ENCODE results near the gene ARPP19.
A peak's percentile ranks its signal among the peaks of the same experiment; 100 is the strongest.
"Not testable (repeated sequence)": the region's sequence is repeated elsewhere in the genome, so short reads cannot be mapped to it uniquely, and the experiment has no call there.

Gene ARPP19

DNA sequence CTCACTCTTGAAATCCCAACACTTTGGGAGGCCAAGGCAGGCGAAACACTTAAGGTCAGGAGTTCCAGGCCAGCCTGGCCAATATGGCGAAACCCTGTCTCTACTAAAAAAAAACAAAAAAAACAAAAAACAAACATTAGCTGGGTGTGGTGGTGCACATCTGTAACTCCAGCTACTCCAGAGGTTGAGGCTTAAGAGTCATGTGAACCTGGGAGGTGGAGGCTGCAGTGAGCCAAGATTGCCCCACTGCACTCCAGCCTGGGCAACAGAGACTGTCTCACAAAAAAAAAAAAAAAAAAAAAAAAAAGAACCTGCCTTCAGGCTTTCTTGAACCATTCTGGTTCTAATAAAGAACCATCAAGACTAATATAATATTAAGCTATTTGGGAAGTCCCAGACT, 16.5 kb downstream of the ARPP19 start:
- no peak for DNase-seq

DNA sequence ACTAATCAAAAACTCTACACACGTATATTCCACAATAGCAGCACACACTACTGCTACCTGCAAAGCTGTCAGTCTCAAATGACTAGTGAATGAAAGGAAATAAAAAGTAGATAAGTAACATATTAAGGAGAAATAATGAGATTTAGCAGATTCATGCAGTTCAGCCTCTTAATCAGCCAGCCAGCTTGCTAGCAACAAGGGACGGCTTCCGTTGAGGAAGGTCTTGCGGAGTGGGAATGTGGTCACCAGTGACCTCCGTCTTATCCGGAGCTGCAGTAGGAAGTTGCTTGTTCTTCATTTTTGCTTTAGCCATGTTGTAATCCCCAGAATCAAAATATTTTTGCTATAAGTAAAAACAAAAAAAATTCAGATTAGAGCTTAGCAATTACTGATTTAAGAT, 17.1 kb downstream of the ARPP19 start:
- no peak for DNase-seq

DNA sequence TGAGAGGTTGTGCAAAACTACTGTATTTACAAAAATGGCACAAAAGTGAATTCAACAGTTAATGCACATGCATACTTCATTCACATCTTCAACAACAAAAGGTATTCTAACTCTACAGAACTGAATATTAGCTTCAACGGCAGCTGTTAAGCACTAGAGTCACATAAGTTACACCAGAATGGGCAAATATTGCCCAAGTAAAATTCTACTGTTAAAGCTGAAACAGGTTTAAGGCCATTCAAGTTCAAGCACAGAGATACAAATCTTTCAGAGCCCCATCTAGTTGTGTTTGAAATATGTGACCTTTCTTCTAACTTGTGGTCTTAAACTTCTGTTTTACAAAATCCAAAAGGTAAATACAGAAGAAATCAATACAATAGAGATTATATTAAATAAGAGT, 17.6 kb downstream of the ARPP19 start:
- DNase-seq, result not testable (repeated sequence)

DNA sequence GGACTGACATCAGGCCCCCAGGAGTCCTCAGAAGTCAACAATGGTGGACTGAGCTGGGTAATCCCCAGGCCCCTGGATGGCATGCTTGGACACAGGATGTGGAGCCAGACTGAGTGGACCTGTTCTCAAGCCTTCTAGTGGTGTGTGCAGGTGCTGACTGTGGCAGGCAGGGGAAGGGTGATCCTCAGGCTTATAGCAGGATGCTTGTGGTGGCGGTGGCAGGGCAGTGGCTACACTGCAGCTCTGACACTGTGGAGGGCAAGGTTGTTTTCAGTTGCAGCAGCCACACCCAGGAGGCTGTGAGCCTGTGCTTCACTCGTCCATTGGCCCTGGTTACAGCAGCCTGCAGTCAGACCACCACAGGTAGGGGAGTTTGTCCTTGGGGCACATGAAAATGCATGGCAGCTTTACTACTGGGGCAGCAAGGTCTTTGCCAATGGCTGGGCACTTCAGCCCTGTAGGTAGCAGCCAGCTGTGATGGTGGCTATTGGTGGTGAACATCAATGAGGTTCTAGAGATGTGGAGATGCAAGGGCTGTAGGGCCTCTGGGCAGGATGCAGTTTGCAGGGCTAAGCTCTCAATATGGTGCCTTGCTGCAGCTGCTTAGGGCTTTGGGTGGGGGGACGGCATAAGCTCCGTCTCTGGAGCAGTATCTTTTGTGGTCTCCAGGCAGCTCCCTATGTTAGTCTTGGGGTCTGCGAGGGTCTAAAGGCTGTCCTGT, 22.6 kb downstream of the ARPP19 start:
- no peak for DNase-seq

DNA sequence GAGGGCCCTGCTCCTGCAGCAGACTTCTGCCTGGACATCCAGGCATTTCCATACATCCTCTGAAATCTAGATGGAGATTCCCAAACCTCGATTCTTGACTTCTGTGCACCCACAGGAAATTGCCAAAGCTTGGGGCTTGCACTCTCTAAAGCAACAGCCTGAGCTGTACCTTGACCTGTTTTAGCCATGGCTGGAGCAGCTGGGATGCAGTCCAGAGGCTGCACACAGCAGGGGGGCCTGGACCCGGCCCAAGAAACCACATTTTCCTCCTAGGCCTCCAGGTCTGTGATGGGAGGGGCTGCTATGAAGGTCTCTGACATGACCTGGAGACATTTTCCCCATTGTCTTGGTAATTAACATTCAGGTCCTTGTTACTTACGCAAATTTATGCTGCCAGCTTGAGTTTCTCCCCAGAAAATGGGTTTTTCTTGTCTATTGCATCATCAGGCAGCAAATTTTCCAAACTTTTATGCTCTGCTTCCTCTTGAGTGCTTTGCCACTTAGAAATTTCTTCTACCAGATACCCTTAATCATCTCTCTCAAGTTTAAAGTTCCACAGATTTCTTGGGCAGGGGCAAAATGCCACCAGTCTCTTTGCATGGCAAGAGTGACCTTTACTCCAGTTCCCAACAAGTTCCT, 28.3 kb downstream of the ARPP19 start:
- DNase-seq, result no peak

DNA sequence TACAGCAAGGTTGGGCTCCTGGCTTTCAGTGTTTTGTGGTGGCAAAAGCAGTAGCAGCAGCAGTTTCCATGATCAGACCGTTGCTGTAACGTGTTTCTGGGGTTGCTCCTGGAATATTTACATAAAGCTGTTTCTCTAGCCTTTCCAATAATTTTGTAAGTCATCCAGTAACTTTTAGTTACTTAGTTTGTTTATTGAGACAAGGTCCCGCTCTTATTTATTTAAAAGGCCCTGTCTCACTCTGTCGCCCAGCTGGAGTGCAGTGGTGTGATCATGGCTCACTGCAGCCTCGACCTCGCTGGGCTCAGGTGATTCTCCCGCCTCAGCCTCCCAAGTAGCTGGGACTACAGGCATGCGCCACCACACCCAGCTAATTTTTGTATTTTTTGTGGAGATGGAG, 31.4 kb downstream of the ARPP19 start:
- DNase-seq, result no peak

DNA sequence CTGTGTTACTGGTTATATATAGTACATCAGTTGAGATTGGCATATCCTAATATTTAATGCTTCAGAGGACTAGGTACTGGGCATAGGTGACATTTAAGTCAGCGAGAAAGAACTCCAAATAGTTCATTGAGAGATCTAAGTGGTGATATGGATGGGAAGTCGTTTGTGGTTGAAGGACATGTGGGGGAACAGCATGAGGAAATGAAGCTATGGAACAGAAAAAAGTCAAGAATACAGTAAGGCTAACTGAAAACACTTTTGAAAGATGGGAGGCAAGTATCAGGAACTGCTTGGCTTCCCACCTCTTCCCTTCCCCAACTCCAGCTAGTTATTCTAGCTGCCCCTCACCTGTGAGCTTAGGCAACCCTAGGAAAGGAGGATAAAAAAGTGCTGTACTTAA, 36.4 kb downstream of the ARPP19 start:
- no peak for DNase-seq

DNA sequence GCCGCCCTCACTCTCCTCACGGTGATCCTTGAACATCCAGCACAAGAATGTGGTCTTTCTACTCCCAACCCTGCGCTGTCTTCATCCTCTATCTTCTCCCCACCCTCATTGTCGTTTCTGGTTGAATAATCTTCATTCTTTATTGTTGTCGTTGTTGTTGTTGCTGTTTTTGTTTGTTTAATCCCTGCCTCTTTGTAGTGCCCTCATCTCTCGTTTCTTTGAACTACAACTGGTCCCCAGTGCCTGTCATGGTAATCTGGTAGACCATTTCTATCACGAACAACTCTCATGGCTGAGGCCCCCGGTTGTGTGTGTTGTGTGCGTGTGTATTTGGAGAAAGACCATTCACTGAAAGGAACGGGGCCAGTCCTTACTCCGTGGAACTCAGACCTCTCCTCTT, 38.9 kb downstream of the ARPP19 start:
- no peak for DNase-seq

DNA sequence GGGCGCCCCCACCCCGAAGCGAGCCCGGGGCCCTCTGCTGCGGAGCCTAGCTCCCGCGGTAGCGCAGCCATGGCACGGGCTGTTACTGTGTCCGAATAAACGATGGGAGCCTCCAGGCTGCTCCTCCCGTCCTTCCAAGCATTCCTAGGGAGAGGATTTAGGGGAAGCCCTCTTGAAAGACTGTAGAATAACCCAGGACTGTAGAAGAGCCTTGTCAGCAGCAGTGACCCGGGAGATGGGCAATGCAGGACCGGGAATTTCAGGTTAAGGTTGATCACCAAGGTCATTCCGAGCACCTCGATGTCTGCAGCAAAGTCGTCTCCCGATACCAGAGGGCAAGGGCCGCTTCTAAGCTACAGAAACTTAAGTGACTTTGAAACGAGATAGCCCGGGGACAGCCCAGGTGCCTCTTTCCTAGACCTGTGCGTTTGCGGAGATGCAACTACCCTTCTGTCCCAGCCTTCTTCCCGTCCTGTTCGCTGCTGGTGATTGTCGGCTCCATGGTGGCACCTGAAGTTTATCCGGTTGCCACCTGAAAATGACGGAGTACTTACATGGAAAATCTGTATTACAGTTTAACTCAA, 39.4 kb downstream of the ARPP19 start:
- peak; percentile 60 for DNase-seq

DNA sequence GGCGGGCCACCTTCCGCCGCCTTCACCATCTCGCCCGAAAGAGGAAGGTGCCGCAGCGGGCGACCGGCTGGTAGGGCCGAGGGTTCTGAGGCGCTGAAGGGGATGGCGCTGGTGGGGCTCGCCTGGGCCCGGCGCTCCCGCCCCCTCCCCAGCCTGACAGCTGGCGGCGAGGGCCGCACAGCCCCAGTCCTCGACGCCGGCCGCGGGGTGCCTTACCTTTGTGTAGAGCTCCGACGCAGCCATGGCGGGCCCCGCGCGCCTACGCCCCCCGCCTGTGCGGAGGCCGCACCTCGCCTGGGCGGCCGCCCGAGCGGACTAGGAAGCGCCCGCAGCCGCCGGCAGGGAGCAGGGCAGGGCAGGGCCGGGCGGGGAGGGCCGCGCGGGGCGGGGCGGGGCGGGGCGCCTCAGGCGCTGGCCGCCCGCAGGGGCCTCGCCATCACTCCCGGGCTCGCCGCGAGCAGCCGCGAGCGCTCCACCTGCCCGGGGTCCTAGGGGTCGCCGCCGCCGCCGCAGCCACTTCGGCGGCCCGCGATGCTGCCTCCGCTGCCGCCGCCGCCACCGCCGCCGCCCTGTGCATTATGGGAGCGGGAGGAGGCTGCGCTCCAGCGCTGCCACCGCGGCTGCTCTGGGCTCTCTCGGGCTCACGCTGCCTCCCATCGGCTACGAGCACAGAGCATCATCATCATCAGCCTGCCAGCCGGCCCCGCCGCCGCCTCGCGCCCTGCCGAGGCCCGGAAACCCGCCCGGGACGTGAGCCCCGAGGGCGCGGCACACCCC, 40.1 kb downstream of the ARPP19 start, which contains the start of gene MYO5A:
MYO5A (minus strand) TSS at position 317 of the 777 bp plus-strand sequence; CDS start at position 243, 74 bp downstream.
- peak; percentile 90 for DNase-seq

DNA sequence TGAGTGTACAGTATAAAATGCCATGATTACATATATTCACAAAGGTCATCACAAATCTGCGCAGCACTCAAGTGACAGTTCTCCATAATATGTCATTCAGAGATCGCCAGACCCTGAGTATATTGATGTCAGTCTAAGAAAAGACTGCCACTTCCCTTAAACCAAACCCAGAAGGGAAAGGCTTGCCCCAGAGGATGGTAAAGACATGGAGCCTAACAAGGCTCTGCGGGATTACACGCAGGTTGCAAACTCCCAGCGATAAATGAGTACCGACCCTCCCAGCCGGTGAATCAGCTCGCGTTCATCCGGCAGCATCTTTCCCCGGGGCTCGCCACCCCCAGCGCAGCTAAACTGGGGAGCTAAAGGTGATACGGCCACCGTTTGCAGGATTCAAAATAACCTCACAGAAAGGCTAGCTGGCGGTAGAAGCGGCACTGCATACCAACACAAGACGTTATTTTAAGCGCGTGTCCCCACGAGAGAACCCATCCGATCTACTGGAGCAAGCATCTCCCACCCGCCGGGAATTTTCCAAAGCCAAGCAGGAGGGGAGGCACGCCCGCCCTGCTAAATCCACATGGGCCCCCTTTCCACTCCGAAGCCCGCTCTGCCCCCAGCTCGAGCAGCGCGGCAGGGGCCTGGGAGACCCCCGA, 40.8 kb downstream of the ARPP19 start:
- no peak for DNase-seq

DNA sequence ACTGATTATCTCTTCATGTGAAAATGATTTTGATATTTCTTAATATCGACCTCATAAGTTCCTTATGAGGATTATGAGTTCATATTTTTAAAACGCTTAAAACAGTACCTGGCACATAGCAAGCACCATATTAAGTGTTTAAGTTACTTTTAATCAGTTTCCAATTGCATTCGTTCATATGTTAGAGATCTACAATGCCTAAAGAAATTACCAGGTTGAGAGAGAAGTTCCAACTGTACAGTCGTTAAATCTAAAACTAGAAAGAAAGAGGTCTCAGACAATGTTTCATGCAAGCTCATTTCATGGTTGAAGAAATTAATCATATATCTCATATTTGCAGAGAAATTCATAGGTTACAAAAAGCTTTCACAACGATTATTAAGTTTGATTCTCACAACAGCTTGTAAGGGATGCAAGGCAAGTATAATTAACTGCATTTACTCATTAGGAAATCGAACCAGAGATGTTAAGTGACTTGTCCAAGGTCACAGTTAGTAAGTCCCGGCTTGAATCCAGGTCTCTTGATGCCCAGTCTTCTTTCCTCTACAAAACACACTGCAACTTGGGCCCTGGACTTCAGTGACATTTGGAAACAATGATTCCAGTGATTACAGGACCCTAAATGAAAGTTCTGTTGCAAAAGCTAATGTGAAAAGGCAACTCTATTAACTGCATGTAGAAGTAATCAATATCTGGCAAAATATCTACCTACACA, 41.5 kb downstream of the ARPP19 start:
- no peak for DNase-seq

DNA sequence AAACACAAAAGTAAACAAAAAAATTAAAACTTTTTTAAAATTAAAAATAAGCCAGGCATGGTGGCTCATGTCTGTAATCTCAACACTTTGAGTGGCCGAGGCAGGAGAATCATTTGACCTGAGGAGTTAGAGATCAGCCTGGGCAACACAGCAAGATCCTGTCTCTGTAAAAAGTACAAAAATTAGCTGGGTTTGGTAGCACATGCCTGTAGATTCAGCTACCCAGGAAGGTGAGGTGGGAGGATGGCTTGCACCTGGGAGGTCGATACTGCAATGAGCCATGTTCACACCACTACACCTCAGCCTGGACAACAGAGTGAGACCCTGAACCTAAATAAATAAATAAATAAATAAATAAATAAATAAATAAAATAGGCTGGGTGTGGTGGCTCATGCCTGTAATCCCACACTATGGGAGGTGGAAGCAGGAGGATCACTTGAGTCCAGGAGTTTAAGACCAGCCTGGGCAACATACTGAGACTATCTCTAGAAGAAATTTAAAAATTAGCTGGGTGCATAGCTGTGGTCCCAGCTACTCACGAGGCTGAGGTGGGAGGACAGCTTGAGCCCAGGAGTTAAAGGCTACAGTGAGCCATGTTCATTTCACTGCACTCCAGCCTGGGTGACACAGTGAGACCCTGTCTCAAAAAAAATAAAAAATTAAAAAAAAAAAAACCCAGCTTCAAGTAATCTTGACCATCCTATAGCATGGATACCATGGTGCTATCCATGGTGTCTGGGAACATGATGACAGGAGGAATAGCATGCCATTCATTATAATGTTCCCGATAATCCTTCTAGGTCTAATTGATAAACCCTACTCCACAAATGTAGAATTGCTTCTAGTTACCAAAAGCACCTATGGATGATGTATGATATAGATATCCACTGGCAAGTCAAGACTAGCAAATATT, 44.4 kb downstream of the ARPP19 start:
- no peak for DNase-seq

DNA sequence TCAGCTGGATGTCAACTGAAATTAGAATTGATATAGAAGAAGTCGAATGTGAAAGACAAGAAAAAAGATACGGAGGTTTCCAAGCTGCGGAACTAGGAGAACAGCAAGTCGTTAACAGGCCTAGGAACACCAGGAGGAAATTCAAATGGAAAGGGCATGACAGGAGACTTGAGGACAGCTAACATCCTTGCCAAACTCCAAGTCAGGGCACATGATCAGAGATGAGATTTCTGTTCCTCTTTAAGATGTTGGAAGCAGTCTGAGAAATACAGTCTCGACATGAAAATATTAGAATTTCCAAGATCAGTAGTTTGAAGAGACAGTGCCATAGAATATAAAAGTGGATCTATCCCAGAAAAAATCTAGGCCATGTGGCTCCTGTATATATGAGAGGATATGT, 45.2 kb downstream of the ARPP19 start:
- no peak for DNase-seq

DNA sequence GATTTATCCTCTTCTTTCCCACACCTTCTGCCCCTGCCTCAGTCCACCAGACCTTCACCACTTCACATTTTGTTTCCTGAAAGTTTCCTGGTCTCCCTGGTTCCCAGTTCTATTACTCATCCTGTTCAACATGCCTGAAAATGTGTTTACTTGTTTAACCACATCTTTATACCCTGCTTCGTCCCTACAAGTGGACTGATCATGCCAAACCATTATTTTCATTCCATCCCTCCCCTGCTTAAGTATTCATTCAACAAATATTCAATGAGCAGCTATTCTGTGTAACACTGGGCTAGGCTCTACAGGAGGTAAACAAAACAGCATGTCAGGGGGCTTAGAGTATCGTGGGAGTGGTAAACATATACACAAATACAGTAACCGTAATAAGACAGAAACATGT, 45.6 kb downstream of the ARPP19 start:
- DNase-seq, result no peak

DNA sequence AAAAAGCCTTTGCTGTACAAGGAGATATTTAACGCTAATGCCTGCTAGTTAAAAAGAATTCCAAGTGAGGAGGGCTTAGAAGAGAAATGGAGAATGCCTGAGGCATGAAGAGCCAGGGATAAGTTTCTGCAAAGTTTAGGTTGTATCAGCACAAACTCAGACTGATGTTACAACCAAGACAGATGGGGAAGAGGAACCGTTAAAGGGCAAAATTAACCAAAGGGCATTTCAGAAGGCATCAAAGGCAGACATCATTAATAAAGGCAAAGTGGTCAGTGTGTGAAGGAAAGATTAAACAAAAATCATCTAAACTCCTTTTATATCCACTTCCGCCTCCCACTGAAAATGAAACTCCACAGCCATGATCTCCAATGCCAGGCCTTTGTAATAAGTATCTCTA, 47.1 kb downstream of the ARPP19 start:
- no peak for DNase-seq

DNA sequence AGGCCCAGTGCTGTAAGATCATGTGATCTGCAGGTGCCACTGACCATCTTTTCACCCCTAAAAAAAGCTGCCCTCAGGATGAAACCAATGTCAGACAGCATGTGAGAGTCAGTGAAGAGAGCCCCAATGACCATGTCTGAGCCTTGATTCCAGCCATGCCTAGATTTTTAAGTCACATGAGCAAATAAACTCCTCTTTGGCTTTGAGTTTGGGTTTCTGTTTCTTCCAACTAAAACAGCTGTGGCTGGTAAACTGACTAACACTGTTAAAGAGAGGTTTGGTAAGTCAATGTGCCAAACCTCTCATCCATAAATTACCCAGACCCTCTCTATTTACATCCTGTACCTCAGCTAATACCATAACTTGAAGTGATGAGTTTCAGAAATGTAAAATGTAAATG, 48.4 kb downstream of the ARPP19 start:
- DNase-seq, result no peak

DNA sequence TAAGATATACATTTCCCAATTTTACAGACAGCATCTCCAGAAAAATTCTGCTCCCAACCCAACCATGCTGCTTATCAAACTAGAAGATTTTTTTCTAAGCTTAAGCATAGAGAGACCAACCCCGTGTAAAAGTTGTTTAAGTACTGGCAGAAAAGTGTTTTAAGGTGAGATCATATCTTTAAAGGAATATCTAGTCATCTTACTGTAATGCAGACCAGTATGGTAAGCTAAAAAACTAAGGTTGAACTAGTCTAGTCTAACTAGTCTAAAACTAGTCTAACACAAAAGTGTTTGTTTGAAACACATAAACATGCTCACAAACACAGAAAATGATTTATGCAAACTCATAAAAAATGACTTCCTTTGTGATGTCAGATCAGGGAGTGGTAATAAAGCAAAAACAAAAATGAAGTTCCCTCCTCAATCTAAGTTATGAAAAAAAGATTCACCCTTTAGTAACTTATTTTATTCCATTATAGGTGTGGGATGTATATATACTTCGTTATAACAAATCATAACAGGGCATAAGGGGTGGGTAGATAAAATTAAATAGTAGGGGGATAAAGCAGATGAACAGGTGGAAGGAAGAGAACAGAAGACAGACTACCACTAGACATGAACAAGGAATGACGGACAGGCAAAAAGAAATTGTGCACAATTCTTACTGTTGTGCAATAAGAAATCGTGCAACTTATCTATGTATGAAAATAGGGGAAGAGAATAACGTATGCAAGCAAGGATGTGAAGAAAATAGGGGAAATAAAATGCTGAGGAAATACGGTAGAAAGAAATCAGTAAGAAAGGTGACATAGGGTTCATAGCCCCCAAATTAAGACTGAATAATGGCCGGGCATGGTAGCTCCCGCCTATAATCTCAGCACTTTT, 50.1 kb downstream of the ARPP19 start:
- DNase-seq, result no peak

DNA sequence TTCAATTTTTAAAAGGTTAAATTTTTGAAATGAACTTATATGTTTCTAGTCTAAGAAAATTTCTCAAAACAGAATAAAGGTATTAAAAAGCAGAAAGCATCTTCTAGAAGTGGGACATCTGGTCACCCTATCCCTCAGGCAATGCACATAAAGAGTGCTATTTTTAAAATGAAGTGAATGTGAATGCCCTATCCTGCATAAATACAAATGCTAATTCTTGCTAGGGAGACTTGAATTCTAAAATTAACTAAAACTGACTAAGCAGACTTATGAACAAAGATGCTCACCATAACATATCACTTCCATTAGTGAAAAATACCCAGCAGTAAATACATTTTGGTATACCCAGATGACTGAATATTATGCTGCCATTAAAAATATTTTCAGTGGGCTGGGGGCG, 51.8 kb downstream of the ARPP19 start:
- no peak for DNase-seq

DNA sequence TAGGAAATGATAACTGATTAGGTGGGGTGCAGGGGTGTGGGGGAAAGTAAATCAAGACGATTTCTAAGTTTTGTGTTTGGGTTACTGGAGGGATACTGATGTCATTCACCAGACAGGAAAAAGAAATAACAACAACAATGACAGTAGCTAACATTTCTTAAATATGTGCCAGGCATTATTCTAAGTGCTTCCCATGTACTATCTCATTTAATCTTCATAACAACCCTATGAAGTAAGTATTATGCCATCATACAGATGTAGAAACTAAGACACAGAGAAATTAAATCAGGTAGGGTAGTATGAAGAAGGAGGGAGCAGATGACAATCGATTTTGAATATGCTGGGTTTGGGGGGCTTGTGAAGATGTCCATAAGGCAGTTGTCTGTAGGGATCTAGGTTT, 53.5 kb downstream of the ARPP19 start:
- DNase-seq, result no peak

Data from right kidney (tissue), 1 donor.